Measurements from ENCODE around the gene MEF2B. TPM values are rescaled to one million over a fixed set of nuclear protein-coding genes. Genes with fewer than 3 reads are reported as not detected.
"Not testable (repeated sequence)": the region's sequence is repeated elsewhere in the genome, so short reads cannot be mapped to it uniquely, and the experiment has no call there.

The MEF2B gene
- total and polyA plus RNA-seq, 2 donors (not counting 1 experiment from before 2014, with no cell fraction given) = 0.33 to 0.35 TPM

DNA sequence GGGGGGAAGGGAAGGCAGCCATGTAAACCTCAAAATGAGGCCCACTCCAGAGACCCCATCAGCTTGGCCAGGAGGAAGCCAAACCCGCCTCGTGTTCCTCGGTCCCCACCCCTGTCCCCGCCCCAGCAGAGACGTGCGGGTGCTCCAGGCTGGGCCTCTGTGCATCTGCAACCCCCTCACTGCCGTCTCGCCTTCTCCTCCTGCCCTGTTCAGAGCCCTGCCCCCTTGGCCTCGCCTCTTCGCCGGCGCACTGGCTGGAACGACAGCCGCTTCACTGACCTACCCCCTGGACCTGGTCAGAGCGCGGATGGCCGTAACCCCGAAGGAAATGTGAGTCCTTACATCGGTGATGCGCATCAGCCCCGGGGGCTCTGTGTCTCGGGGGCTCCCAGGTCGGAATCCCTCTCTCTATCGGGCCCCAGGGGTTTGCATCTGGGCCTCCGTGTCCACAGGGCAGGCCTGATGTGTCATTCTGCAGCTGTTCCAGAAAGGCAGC is 64.0 kb downstream of the MEF2B start:
- H3K9ac ChIP-seq (ENCODE audit: insufficient read depth, low read length) = peak overlapping the region; percentile 20
- peak overlapping the region; percentile 10 for H3K27ac ChIP-seq (ENCODE audit: insufficient read depth, low read length)
- H3K4me3 ChIP-seq (replicated peaks in 1 of 4; ENCODE audit: control extremely low read depth in 1 of 4, insufficient read depth in 1 of 4, low read depth in 3 of 4, low read length in 4 of 4) = peak overlapping the region; percentile 17 to 48 (median 35)
- H3K9me3 ChIP-seq (ENCODE audit: control insufficient read depth, insufficient read depth, low read depth, low read length) = no peaks in the 10 kb centered on the region
- H3K36me3 ChIP-seq (ENCODE audit: control insufficient read depth, insufficient read depth, low read length) = no peaks in the 10 kb centered on the region
- TF ChIP-seq CTCF (conservative IDR thresholded peaks at IDR 0.05 in 1 of 2, IDR thresholded peaks at IDR 0.05 in 1 of 2; ENCODE audit: low read depth in 1 of 2, low read length in 2 of 2) = no peak
- TF ChIP-seq EZH2 (IDR thresholded peaks at IDR 0.05; ENCODE audit: low read length, missing control alignments) = no peak
- H4K20me1 ChIP-seq (ENCODE audit: control insufficient read depth, extremely low read depth, insufficient read depth, low read length) = no peaks in the 10 kb centered on the region
- peak in 1 of 2 donors; percentile 14 for DNase-seq (ENCODE audit: low read depth in 2 of 2)
- H2AFZ ChIP-seq (ENCODE audit: low read length) = peak overlapping the region; percentile 80
- H3K79me2 ChIP-seq (ENCODE audit: control insufficient read depth, insufficient read depth, low read length) = no peaks in the 10 kb centered on the region
- H3K27me3 ChIP-seq (ENCODE audit: control insufficient read depth, insufficient read depth, low read length) = no peaks in the 10 kb centered on the region
- peaks cover 5% of the 10 kb centered on the region for H3K4me1 ChIP-seq (ENCODE audit: control insufficient read depth, extremely low read depth, insufficient read depth, low read length)
- H3K4me2 ChIP-seq (ENCODE audit: extremely low read depth, insufficient read depth, low read length) = peak overlapping the region; percentile 80

DNA sequence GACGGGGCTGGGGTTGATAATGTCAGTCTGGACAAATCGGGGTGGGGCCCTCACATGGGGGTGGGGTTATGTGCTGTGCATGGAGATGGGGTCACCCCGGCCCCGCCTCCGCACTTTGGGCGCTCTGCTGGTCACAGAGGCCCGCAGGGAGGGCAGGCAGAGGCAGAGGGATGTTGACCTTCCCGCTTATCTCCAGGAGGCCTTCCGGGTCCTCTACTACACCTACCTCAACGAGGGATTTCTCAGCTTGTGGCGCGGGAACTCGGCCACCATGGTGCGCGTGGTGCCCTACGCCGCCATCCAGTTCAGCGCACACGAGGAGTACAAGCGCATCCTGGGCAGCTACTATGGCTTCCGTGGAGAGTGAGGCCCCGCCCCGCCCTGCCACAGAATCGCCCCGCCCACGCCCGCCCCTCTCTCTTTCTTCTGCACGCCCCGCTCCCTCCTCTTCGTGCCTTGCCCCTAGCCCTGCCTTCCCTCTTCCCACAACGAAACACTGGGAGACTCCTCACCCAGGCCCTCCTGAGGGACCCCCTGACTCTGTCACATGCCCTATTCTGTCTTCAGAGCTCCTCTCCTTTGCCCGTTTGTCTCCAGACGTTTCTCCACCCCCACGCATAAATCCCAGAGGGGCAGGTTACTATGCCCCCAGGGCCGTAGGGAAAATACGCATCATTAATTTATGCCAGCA is 64.6 kb downstream of the MEF2B start:
- TF ChIP-seq CTCF (conservative IDR thresholded peaks at IDR 0.05 in 1 of 2, IDR thresholded peaks at IDR 0.05 in 1 of 2; ENCODE audit: low read depth in 1 of 2, low read length in 2 of 2) (no peak), EZH2 (IDR thresholded peaks at IDR 0.05; ENCODE audit: low read length, missing control alignments) (no peak)
- H3K4me1 ChIP-seq (ENCODE audit: control insufficient read depth, extremely low read depth, insufficient read depth, low read length) = peaks cover 5% of the 10 kb centered on the region
- H3K4me2 ChIP-seq (ENCODE audit: extremely low read depth, insufficient read depth, low read length) = peak overlapping the region; percentile 80
- peak overlapping the region; percentile 89 for H2AFZ ChIP-seq (ENCODE audit: low read length)
- H3K36me3 ChIP-seq (ENCODE audit: control insufficient read depth, insufficient read depth, low read length) = no peaks in the 10 kb centered on the region
- no peaks in the 10 kb centered on the region for H3K79me2 ChIP-seq (ENCODE audit: control insufficient read depth, insufficient read depth, low read length)
- H3K9me3 ChIP-seq (ENCODE audit: control insufficient read depth, insufficient read depth, low read depth, low read length) = no peaks in the 10 kb centered on the region
- DNase-seq (ENCODE audit: low read depth in 2 of 2) = peak; percentile 52 to 55
- H3K4me3 ChIP-seq (replicated peaks in 1 of 4; ENCODE audit: control extremely low read depth in 1 of 4, insufficient read depth in 1 of 4, low read depth in 3 of 4, low read length in 4 of 4) = peak overlapping the region; percentile 22 to 48 (median 42)
- no peaks in the 10 kb centered on the region for H3K27me3 ChIP-seq (ENCODE audit: control insufficient read depth, insufficient read depth, low read length)
- H4K20me1 ChIP-seq (ENCODE audit: control insufficient read depth, extremely low read depth, insufficient read depth, low read length) = no peaks in the 10 kb centered on the region
- H3K9ac ChIP-seq (ENCODE audit: insufficient read depth, low read length) = peak overlapping the region; percentile 16
- H3K27ac ChIP-seq (ENCODE audit: insufficient read depth, low read length) = peak overlapping the region; percentile 10

GRCh38 chr19:19103167-19103566 is 66.9 kb downstream of the MEF2B start:
- Histone ChIP-seq H2AFZ (ENCODE audit: low read length) (no peak overlapping the region), H3K4me2 (ENCODE audit: extremely low read depth, insufficient read depth, low read length) (no peak overlapping the region), H3K4me3 (replicated peaks in 1 of 4; ENCODE audit: control extremely low read depth in 1 of 4, insufficient read depth in 1 of 4, low read depth in 3 of 4, low read length in 4 of 4) (no peak overlapping the region), H4K20me1 (ENCODE audit: control insufficient read depth, extremely low read depth, insufficient read depth, low read length) (no peaks in the 10 kb centered on the region), H3K9ac (ENCODE audit: insufficient read depth, low read length) (no peak overlapping the region), H3K9me3 (ENCODE audit: control insufficient read depth, insufficient read depth, low read depth, low read length) (no peaks in the 10 kb centered on the region), H3K4me1 (ENCODE audit: control insufficient read depth, extremely low read depth, insufficient read depth, low read length) (peaks cover 3% of the 10 kb centered on the region), H3K27ac (ENCODE audit: insufficient read depth, low read length) (no peak overlapping the region), H3K36me3 (ENCODE audit: control insufficient read depth, insufficient read depth, low read length) (no peaks in the 10 kb centered on the region), H3K79me2 (ENCODE audit: control insufficient read depth, insufficient read depth, low read length) (no peaks in the 10 kb centered on the region), H3K27me3 (ENCODE audit: control insufficient read depth, insufficient read depth, low read length) (no peaks in the 10 kb centered on the region)
- no peak for TF ChIP-seq CTCF (conservative IDR thresholded peaks at IDR 0.05 in 1 of 2, IDR thresholded peaks at IDR 0.05 in 1 of 2; ENCODE audit: low read depth in 1 of 2, low read length in 2 of 2)
- TF ChIP-seq EZH2 (IDR thresholded peaks at IDR 0.05; ENCODE audit: low read length, missing control alignments) = no peak
- no peak for DNase-seq (ENCODE audit: low read depth in 2 of 2)

DNA sequence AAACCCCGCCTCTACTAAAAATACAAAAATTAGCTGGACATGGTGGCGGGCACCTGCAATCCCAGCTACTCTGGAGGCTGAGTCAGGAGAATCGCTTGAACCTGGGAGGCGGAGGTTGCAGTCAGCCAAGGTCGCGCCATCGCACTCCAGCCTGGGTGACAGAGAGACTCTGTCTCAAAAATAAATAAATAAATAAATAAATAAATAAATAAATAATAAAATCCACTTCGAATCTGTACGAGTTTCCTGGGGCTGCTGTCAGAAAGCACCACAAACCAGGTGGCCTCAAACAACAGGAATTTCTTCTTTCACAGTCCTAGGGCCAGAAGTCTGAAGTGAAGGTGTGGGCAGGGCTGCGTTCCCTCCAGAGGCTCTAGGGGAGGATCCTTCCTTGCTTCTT is 67.5 kb downstream of the MEF2B start:
- H3K79me2 ChIP-seq (ENCODE audit: control insufficient read depth, insufficient read depth, low read length); H3K4me1 ChIP-seq (ENCODE audit: control insufficient read depth, extremely low read depth, insufficient read depth, low read length); H3K9me3 ChIP-seq (ENCODE audit: control insufficient read depth, insufficient read depth, low read depth, low read length); DNase-seq (ENCODE audit: low read depth in 2 of 2); H3K27ac ChIP-seq (ENCODE audit: insufficient read depth, low read length); H4K20me1 ChIP-seq (ENCODE audit: control insufficient read depth, extremely low read depth, insufficient read depth, low read length); H2AFZ ChIP-seq (ENCODE audit: low read length); H3K36me3 ChIP-seq (ENCODE audit: control insufficient read depth, insufficient read depth, low read length); H3K9ac ChIP-seq (ENCODE audit: insufficient read depth, low read length); H3K4me3 ChIP-seq (replicated peaks in 1 of 4; ENCODE audit: control extremely low read depth in 1 of 4, insufficient read depth in 1 of 4, low read depth in 3 of 4, low read length in 4 of 4); H3K4me2 ChIP-seq (ENCODE audit: extremely low read depth, insufficient read depth, low read length); H3K27me3 ChIP-seq (ENCODE audit: control insufficient read depth, insufficient read depth, low read length): not testable (repeated sequence)
